Forelimb muscle (tissue), 1 donor: ENCODE measurements around the gene APOC1. TPM values are rescaled to one million over a fixed set of nuclear protein-coding genes. Genes with fewer than 3 reads are reported as not detected.
"Not testable (repeated sequence)": the region's sequence is repeated elsewhere in the genome, so short reads cannot be mapped to it uniquely, and the experiment has no call there.

ENCODE experiments used
- DNase-seq: peaks from one replicate; pipeline ENCODE4 v3.0.0-alpha.2; 2013; ENCODE audit warnings: low read depth
- polyA plus RNA-seq: library from polyadenylated mRNA; unstranded; fragments of 120-200 nt; gene quantifications from one replicate; pipeline ENCODE4 v1.2.1, GENCODE V29; 2013; ENCODE audit not compliant: insufficient read length

Gene APOC1
- polyA plus RNA-seq, 1 donor, result 19.6 TPM

DNA sequence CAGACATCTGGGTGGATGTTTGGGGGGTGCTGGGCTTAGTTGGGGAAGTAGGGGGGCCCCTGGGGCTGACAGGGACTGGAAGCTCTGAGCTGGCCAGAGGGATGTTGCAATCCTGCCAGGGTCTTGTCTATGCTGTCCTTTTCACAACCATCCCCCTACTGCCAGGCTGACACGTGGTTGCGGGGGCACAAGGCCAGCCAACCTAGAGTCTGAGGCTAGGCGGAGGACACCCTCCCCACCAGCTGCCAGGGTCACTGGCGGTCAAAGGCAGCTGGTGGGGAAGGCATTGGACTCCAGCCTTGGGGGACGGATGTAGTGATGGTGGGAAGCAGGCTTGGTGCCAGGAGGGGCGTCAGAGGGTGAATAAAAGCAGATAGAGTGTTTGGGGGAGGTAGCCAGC is 1.6 kb upstream of the APOC1 start:
- DNase-seq, result no peak

DNA sequence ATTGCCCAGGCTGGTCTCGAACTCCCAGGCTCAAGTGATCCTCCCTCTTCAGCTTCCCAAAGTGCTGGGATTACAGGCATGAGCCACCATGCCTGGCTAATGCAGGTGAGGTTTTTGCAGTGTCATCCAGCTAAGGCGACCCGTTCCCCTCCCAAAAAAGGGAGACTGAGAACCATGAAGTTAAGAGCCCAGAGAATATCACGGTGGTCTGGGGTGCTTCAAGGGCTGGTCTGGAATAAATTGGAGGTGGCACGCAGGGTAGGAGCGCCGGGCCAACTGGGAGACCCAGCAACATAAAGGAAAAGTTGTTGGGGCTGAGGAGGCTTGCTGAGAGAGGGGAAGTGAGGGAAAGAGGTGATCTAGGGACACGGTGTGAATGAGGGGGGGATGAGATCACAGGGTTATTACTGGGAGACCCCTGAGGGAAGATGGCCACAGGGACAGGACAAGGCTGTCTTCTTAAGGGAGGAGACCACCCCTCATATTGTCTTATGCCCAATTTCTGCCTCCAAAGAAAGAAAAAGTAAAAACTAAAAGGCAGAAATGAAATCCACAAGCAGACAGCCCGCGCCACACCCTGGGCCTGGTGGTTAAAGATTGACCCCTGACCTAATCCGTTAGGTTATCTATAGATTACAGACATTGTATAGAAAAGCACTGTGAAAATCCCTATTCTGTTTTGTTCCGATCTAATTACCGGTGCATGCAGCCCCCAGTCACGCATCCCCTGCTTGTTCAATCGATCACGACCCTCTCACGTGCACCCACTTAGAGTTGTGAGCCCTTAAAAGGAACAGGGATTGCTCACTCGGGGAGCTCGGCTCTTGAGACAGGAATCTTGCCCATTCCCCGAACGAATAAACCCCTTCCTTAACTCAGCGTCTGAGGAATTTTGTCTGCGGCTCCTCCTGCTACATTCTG is 636 bp upstream of the APOC1 start:
- not testable (repeated sequence) for DNase-seq

DNA sequence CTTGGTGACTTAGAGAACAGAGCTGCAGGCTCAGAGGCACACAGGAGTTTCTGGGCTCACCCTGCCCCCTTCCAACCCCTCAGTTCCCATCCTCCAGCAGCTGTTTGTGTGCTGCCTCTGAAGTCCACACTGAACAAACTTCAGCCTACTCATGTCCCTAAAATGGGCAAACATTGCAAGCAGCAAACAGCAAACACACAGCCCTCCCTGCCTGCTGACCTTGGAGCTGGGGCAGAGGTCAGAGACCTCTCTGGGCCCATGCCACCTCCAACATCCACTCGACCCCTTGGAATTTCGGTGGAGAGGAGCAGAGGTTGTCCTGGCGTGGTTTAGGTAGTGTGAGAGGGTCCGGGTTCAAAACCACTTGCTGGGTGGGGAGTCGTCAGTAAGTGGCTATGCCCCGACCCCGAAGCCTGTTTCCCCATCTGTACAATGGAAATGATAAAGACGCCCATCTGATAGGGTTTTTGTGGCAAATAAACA is 9.9 kb downstream of the APOC1 start:
- no peak for DNase-seq

DNA sequence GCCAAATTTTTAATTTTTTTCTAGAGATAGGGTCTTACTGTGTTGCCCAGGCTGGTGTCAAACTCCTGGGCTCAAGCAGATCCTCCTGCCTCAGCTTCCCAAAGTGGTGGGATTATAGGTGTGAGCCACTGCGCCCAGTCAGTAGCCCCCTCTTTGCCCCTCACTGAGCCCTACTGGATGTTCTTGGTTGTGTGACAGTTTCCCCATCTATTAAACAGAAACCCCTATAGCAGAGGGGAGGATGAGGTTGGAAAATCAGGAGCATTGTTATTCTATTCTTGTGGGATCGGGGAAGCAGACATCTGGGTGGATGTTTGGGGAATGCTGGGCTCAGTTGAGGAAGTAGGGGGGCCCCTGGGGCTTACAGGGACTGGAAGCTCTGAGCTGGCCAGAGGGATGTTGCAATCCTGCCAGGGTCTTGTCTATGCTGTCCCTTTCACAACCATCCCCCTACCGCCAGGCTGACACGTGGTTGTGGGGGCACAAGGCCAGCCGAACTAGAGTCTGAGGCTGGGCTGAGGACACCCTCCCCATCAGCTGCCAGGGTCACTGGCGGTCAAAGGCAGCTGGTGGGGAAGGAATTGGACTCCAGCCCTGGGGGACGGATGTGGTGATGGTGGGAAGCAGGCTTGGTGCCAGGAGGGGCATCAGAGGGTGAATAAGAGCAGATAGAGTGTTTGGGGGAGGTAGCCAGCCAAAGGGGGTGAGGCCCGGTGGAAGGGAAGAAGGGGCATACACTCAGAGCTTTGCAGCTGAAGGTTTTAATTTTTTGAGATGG is 10.9 kb downstream of the APOC1 start:
- no peak for DNase-seq

DNA sequence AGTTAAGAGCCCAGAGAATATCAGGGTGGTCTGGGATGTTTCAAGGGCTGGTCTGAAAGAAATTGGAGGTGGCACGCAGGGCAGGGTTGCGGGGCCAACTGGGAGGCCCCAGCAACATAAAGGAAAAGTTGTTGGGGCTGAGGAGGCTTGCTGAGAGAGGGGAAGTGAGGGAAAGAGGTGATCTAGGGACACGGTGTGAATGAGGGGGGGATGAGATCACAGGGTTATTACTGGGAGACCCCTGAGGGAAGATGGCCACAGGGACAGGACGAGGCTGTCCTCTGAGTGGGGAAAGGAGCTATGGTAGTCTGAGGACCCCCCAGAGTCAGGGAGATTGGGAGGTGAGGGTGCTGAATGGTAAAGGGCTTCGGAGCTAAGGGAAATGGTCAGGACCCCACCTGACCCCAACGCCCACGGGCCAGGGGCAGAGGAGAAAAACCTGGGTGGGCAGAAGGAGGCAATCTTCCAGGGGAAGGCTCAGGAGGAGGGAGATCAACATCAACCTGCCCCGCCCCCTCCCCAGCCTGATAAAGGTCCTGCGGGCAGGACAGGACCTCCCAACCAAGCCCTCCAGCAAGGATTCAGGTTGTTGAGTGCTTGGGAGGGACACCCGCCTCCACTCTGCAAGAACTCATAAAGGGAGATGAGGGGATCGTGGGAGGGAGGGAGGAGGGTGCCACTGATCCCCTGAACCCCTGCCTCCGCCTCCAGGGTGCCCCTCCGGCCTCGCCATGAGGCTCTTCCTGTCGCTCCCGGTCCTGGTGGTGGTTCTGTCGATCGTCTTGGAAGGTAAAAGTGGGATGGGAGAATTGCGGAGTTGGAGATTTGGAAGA is 12.1 kb downstream of the APOC1 start:
- DNase-seq, result not testable (repeated sequence)

DNA sequence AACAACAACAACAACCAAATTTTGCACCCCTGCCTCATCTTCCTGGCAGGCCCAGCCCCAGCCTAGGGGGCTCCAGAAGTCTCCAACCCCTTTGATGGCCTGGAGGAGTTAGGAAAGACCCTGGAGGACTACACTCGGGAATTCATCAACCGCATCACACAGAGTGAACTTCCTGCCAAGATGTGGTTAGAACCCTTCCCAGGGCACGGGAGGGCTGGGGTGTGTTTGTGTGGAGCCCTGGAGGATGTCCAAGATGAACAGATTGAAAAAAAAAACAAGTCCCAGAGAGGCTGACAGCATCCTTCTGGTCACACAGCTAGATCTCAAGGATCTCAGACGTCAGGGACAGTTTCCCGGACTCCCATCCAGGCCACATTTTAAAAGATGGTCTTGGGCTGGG is 13.3 kb downstream of the APOC1 start:
- no peak for DNase-seq

DNA sequence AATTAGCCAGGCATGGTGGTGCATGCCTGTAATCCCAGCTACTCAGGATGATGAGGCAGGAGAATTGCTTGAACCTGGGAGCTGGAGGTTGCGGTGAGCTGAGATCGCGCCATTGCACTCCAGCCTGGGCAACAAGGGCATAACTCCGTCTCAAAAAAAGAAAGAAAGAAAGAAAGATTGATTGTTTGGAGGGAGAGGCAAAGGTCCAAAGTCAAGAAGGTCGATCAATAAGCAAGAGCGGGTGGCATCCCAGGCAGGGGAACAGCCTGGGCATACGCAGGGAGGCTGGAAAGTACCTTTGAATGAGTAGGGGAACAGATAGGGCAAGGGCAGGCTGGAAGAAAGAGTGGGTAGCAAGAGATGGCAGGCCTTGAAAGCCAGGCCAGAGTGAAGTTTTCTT is 15.7 kb downstream of the APOC1 start:
- no peak for DNase-seq

DNA sequence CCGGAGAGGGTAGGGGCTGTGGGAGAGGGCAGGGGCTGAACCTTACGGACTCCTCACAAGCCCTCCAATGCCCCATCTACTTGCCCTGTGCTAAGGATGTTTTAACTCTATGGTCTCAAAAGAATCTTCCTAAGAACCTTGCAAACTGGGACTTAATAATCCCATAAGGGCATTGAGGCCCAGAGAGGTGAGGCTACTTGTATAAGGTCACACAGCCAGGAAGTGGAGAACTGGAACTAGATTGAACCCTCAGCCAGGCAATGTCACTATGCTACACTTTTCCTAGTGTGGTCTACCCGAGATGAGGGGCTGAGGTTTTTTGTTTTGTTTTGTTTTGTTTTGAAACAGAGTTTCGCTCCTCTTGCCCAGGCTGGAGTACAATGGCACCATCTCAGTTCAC is 17.1 kb downstream of the APOC1 start:
- DNase-seq, result no peak

DNA sequence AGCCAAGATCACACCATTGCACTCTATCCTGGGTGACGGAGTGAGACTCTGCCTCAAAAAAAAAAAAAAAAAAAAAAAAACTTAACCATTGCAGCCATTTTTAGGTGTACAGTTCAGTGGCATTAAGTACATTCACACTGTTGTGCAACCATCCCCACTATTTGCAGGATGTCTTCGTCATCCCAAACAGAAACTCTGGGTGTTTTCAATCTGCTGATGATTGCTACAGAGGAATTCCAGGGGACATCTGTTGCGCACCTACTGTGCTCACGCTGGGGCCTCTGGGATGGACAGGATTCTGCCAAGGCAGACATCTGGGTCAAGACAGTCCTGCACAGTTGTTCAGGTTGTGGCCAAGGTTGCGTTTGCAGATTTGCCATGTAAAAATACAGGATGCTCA is 25.3 kb downstream of the APOC1 start:
- no peak for DNase-seq

DNA sequence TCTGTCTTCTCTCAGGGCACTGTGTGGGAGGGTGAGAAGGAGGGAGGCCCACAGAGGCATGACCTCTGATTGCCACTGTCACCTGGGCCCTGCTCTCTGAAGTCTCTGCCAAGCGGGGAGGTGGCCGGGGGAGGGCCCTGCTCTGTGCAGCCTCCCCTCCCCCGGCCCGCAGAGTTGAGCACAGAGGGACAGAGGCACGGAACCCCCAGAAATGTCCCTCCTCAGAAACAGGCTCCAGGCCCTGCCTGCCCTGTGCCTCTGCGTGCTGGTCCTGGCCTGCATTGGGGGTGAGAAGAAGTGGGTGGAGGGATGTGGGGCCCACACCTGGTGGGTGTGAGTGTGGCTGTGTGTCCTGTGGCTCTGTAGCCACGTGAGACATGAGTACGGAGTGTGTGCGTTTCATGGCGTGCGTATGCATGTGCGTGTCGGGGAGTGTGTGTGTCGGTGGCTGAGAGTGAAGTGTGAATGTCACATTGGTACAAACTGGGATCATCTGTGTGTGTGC is 27.7 kb downstream of the APOC1 start, which contains the start of gene APOC4:
APOC4 (plus strand) TSS at position 171 of the 505 bp plus-strand sequence; CDS start at position 212, 41 bp downstream.
- no peak for DNase-seq

DNA sequence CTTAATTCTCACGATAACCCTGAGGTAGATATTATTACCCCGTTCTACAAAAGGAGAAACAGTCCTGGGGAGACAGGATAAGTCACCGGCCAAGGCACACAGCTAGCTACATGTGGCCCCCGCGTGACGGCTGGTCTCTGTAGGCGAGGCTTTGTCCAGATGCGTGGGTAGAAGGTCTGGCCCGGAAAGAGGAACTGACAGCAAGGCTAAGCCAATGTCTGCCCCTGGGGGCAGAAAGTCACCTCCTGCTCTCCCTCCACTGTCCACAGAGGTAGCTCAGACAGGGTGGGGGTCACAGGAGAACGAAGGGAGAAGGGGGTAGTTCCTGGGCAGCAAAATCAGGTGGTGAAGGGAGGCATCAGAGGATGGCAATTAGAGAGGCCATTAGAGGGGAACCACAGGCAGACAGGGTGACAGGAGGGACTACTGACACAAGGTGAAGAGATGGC is 29.4 kb downstream of the APOC1 start:
- no peak for DNase-seq

DNA sequence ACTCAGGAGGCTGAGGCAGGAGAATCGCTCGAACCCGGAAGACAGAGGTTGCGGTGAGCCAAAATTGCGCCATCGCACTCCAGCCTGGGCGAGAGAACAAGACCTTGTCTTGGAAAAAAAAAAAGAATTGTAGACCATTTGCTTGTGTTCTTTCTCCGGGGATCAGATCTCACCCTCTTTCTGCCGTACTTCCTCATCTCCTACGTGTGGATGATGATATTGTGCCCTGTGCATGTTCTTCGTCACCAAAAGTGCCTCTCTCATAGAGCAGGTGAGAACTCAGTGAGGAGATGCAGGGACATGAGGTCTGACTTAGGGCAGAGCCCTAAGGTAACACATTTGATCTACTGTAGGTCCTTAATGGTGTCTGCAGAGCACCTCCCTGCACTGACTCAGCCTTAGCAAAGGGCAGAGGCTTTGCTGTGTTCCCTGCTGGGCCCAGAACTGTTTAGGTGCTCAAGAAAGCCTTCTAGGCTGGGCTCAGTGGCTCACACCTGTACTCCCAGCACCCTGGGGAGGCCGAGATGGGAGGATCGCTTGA is 32.7 kb downstream of the APOC1 start:
- no peak for DNase-seq

DNA sequence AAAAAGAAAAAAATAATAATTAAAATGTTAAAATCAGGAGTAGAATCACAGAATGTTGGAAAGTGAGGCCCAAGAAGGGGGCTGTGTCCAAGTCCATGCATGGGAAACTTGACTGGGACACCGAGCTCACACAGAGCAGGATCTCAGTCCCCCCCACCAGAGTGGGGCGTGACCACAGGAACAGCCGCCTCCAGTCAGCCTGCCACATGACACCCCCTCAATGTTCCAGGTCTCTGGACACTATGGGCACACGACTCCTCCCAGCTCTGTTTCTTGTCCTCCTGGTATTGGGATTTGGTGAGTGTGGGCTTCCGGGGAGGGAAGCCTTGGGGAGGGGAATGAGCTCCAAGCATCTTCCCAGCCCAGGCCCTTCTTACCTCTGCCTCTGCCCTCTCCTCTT is 33.8 kb downstream of the APOC1 start:
- DNase-seq, result no peak

DNA sequence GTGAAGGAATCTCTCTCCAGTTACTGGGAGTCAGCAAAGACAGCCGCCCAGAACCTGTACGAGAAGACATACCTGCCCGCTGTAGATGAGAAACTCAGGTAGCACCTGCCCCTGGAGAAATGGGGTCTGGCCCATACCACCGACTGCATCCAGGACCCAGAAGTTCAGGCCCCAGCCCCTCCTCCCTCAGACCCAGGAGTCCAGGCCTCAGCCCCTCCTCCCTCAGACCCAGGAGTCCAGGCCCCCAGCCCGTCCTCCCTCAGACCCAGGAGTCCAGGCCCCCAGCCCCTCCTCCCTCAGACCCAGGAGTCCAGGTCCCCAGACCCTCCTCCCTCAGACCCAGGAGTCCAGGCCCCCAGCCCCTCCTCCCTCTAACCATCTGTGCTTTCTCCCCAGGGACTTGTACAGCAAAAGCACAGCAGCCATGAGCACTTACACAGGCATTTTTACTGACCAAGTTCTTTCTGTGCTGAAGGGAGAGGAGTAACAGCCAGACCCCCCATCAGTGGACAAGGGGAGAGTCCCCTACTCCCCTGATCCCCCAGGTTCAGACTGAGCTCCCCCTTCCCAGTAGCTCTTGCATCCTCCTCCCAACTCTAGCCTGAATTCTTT is 34.5 kb downstream of the APOC1 start:
- no peak for DNase-seq

DNA sequence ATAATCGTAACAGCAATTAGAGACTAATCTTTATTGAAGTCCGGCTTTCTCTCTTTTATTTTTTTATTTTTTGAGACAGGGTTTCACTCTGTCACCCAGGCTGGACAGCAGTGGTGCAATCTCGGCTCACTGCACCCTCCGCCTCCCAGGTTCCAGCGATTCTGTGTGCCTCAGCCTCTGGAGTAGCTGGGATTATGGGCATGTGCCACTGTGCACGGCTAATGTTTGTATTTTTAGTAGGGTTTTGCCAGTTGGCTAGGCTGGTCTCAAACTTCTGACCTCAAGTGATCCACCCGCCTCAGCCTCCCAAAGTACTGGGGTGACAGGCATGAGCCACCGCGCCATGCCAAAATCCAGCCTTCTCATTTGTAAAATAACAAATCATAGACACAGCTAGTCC is 35.1 kb downstream of the APOC1 start:
- no peak for DNase-seq

DNA sequence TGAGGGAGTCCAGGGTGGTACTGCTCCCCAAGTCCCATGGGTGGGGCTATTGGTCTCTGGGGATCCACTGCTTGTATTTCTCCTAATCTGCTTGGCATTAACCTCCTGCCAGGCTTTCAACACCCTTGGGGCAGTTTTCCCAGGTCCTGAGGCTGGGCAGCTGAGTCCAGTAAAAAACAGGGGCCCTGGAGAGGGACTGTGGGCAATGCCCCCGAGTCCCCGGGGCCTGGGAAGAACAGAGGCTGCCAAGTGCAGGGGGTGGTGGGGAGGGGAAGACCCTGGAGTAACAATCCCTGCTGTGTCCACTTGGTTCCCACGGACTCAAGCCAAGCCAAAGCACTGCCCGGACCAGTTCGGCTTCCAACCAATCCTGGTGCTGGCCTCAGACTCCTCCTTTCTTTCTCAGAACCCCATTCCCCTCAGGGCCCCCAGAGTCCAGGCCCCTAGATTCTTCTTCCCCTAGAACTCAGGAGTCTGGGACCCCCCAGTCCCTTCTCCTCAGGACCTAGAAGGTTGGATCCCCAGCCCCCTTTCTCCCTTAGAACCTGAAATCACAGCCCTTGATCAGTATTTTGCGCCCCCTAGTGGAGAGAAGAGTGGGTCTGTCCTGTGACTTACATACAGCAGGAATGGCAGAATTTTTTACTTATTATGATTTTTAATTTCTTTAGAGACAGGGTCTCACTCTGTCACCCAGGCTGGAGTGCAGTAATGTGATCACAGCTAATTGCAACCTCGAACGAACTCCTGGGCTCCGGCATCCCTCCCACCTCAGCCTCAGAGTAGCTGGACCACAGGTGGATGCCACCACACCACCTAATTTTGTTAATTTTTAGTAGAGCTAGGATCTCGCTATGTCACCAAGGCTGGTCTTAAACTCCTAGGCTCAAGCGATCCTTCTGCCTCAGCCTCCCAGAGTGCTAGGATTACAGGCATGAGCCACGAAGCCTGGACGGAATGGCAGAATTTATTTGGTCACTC is 37.1 kb downstream of the APOC1 start:
- DNase-seq, result peak; percentile 51

DNA sequence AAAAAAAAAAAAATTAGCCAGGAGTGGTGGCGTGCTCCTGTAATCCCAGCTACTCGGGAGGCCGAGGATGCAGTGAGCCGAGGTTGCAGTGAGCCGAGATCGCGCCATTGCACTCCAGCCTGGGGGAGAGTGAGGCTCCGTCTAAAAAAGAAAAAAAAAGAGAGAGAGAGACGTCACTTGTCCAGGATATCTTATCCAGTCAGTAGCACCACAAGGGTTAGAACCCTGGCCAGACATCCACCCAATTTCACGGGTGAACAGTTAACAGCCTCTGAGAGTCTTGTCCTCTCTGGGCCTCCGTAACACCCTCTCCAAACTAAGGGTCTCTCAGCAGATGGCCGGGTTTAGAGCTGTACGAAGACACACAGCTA is 39.9 kb downstream of the APOC1 start:
- no peak for DNase-seq

DNA sequence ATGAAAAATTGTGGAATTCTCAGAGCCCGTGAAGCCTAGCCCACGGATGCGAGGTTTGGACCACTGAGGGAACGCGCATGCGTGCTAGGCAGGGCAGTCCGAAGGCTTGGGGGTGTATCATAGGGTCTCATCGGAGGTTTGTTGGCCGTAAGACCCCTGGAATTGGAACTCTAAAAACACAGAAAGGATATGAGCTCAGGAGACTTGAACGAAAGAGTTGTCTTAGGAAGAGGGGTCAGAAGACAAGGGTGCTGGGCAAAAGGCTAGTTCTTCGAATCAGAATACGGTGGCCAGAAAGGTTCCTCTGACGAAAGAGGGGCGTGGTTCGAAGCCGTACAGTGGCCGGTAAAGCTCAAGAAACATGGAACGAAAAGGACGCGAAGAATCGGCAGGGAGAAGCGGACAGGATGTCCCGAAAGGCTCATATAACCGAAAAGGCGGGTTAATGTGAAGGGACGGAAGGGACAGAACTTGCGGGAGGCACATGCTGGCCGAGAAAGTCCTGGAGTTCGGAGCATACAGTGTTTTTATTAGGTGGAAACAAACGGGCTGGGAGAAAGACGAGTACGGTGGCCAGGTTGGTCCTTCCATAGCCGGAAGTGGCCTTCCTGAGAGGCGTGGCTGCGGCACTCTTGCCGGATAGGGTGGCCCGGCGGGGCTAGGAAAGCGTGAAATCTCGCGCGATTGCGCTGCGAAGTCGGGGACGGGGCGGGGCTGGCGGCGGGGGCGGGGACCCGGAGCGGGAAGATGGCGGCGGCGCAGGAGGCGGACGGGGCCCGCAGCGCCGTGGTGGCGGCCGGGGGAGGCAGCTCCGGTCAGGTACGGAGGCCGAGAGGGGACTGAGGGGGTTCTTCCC is 40.5 kb downstream of the APOC1 start, which contains the start of gene CLPTM1:
CLPTM1 (plus strand) TSS at position 732 of the 856 bp plus-strand sequence; CDS start at position 748, 16 bp downstream.
- DNase-seq, result peak; percentile 94
